Caki2 (cell line): ENCODE measurements around the gene TMEM175. TPM values are rescaled to one million over a fixed set of nuclear protein-coding genes. Genes with fewer than 3 reads are reported as not detected.

Source experiments
- DNase-seq: peaks from one replicate; pipeline ENCODE4 v3.0.0-alpha.2; 2015; ENCODE audit warnings: low read depth
- in situ Hi-C: cut with HindIII; loops from 2 replicates; pipeline ENCODE4 v1.10.0; 2016; ENCODE audit warnings: low sequenced_read_pairs, low pct_unique_long_range_greater_than_20kb, mixed read lengths
- total RNA-seq: library from RNA; depleted of rRNA; stranded (reverse); fragments of >200 nt; shearing (Covaris generic); gene quantifications from 2 replicates; pipeline ENCODE4 v1.2.3, GENCODE V29; 2014; ENCODE audit warnings: low replicate concordance

Gene TMEM175
- total RNA-seq, 1 experiment from 2014 or later: 5.6 TPM

- no peak for DNase-seq
- in situ Hi-C loops: no loop called here
Measured at GRCh38 chr4:952881-953573, 20.8 kb downstream of the TMEM175 start.

DNA sequence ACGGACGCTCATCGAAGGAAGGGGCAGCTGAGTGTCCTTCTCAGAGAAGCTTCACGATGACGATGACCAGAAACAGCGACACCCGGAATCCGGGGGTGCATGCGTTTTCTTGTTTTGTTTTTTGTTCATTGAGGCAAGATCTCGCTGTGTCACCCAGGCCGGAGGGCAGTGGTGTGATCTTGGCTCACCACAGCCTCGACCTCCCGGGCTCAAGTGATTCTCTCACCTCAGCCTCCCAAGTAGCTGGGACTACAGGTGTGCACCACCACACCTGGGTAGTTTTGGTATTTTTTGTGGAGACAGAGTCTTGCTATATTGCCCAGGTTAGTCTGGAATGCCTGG lies 21.3 kb downstream of the TMEM175 start:
- in situ Hi-C loops: no loop called here
- DNase-seq: no peak

GRCh38 chr4:954211-955020 lies 22.2 kb downstream of the TMEM175 start:
- DNase-seq: no peak
- in situ Hi-C loops: no loop called here

DNA sequence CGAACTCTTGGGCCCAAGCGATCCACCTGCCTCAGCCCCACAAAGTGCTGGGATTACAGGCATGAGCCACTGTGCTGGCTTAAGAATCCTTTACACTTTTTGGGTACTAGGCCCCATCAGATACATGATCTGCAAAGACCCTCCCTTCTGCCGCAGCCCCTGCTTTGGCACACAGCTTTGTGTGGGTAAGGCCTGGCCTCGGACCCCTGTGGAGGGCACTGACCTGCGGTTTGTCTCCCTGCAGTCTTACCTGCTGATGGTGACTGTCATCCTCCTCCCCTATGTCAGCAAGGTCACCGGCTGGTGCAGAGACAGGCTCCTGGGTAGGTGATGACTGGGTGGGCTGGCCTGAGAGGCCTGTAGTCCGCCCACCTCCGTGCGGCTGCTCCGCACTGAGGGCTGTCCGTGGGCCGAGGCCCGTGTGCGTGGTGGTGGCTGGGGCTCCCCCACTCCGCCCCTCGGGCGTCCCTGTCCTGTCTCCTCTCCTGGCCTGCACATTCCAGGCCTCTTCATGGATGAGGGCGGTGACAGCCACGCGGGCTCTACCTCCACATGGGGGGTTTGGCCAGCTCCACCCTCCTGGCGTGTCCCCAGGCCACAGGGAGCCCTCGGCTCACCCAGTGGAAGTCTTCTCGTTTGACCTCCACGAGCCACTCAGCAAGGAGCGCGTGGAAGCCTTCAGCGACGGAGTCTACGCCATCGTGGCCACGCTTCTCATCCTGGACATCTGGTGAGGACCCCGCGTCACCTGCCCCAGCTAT lies 23.1 kb downstream of the TMEM175 start:
- DNase-seq: no peak
- in situ Hi-C loops: no loop called here

DNA sequence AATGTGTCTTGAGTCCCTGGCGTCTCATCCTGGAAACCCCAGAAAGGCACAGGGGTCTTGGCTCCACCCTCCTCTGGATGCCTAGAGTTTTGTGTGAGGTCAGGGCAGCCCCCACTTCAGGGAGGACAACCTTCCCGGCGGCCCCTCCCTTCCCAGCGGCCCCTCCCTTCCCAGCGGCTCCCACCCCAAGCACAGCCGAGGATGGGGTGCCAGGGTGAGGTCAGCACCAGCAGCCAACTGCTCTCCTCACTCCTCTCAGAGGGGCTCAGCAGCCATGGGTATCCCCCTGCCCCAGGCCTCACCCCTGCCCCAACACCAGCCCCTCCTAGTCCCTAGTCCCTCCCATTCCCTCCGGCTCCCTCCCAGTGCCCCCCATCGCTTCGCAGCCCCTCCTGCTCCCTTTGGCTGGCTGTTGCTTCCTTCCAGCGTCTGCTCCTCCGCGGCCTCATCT lies 23.7 kb downstream of the TMEM175 start:
- DNase-seq: no peak

DNA sequence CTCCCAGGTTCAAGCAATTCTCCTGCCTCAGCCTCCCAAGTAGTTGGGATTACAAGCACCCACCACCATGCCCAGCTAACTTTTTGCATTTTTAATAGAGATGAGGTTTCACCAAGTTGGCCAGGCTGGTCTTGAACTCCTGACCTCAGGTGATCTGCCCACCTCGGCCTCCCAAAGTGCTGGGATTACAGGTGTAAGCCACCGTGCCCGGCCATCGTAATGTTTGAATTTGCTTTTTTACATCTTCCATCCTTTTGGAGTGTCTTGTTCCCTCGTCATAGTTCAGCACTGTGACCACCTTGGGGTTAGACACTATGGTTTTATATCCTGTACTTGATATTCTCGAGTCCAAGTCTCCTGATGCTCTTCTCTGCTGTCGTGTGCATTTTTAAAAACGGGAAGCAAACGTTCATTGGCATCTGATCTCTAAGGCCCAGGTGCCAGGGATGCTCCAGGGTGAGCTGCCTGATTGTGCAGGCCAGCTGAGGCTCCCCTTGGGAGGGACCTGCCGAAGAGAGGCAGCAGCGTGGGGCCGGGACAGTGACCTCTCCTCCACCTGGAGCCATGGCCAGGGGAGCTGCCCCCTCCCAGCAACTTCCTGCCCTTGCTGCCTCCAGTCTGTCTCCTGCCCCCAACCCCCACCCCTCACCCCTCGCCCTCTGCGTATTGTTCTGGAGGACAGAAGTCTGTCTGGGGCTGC lies 24.4 kb downstream of the TMEM175 start:
- in situ Hi-C loops: no loop called here

More for the DNA sequence above, 23.7 kb downstream of the TMEM175 start:
- in situ Hi-C loops: no loop called here

DNA sequence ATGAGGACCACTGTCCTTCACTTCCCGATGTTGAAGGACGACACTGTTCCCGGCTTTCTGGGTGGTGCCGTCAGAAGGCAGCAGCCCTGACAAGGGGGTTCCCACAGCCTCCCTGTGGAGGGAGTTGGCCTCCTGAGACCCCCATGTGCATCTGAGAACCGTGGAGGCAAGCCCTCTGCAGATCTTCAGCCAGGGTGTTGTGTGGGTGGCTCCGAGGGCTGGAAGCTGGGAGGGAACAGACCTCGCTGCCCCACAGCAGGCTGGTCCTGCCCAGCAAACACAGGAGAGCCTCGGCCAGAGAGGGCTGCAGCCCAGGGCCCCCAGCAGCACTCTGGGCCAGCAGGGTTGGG lies 24.9 kb downstream of the TMEM175 start:
- DNase-seq: no peak
- in situ Hi-C loops: no loop called here

More for the DNA sequence above, 24.4 kb downstream of the TMEM175 start:
- no peak for DNase-seq

DNA sequence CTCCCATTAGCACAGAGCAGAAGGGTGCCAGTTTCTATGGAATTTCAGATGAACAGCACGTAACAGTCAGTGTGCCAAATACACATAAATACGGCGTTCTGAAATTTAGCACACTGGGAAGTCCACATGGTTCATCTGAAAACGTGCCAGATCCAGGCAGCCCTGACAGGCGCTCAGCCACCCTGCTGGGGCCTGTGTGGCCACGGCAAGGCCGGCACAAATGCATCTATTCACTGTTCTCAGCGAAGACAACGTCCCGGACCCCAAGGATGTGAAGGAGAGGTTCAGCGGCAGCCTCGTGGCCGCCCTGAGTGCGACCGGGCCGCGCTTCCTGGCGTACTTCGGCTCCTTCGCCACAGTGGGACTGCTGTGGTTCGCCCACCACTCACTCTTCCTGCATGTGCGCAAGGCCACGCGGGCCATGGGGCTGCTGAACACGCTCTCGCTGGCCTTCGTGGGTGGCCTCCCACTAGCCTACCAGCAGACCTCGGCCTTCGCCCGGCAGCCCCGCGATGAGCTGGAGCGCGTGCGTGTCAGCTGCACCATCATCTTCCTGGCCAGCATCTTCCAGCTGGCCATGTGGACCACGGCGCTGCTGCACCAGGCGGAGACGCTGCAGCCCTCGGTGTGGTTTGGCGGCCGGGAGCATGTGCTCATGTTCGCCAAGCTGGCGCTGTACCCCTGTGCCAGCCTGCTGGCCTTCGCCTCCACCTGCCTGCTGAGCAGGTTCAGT lies 25.5 kb downstream of the TMEM175 start:
- DNase-seq: no peak
- in situ Hi-C loops: no loop called here

DNA sequence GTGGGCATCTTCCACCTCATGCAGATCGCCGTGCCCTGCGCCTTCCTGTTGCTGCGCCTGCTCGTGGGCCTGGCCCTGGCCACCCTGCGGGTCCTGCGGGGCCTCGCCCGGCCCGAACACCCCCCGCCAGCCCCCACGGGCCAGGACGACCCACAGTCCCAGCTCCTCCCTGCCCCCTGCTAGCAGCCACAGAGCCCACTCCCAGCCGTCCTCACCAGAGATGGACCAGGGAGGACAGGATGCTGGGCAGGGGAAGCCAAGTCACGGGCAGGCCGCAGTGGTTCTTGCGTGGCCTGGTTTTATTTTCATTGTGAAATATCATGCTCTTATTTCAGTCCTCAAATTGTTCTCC lies 26.0 kb downstream of the TMEM175 start:
- DNase-seq: no peak
- in situ Hi-C loops: no loop called here

- in situ Hi-C loops: no loop called here
Measured at GRCh38 chr4:958696-959337, 26.6 kb downstream of the TMEM175 start.

DNA sequence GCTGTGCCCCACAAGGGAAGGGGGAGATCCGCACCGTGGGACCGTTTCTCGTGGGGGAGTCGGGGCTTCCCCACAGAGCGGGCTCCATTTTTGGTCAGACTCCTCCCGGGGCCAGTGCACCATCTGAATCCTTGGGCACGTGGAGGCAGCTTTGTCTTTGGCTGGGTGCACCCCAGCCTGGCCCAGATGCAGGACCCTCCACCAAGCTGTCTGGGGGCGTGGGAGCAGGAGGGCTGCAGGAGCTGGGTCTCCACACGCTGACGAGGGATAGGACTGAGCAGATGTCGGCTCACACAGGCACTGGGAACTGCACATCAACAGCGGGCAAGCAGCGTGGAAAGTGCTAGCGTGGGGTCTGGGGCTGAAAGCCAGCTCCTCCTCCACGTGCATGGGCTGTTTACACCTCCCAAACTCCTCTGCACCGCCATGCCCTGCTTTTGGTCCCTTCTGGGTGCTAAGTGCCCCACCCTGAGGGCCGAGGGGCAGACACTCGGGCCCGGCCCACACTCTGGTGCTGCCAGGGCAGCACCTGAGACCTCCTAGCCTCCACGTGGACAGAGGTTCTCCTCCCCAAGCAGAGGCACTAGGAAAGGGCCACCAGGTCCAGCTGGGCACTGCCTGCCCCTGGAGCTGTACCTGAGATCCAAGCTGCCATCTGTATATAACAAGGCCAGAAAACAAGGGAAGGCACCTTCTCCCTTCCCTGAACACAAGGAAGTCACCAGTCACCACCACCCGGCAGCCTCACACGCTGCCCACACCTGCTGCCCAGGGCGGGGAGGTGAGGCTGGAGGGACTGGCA lies 27.3 kb downstream of the TMEM175 start:
- no peak for DNase-seq
- in situ Hi-C loops: no loop called here

More at GRCh38 chr4:958696-959337, 26.6 kb downstream of the TMEM175 start:
- DNase-seq: no peak

- no peak for DNase-seq
- in situ Hi-C loops: no loop called here
Measured at GRCh38 chr4:960140-960635, 27.9 kb downstream of the TMEM175 start.

GRCh38 chr4:960636-961350 lies 28.5 kb downstream of the TMEM175 start:
- in situ Hi-C loops: no loop called here
- no peak for DNase-seq

DNA sequence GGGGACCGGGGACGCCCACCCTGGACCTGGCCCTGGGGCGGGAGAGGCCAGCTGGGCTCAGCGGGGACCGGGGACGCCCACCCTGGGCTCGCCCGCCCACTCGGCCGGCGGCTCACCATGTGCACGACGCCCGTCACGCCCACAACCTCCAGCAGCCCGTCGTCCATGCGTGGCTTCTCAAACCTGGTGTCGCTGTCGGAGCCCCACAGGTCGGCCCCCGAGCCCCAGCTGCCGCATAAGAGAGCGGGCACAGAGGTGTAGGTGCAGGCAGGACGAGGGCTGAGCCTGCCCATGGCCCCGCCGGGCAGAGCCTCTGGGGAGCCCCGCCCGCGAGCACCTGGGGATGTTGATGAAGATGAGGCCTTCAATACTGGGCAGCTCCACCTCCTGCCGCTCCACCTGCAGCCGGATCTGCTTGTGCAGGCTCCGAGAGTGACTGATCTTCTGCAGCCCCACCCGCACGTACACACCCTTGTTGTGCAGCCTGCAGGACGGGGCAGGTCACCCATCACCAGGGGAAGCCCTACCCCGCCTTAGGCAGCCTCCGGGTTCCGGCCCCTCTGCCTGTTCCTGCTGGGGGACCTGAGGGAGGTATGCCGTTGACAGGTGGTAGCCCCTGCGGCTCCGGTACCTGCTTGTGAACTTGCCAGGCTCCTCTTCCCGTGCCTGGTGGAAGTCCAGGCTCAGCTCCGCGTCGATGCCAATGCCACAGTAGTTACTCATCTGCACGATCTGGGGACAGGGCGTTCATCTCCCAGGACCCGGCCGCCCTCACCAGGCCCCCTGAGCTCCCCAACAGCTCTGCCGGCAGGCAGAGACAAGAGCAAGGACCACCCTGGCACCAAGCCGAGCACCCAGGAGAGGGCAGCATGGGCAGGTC lies 29.3 kb downstream of the TMEM175 start:
- in situ Hi-C loops: no loop called here
- no peak for DNase-seq
